ENCODE measurements around the gene ZSWIM9.

The ZSWIM9 gene

GRCh38 chr19:48169939-48170803 is at the start of gene ZSWIM9, which contains the start of gene LIG1:
Gene ZSWIM9, plus strand, starts transcription at chr19:48170680. Its CDS starts 1,123 bp downstream, at chr19:48171803.
Gene LIG1, minus strand, starts transcription at chr19:48170344. Its CDS starts 4,778 bp downstream, at chr19:48165566.
- peak; percentile 86 to 87 for DNase-seq

GRCh38 chr19:48121066-48121465 is 49.4 kb upstream of the ZSWIM9 start:
- no peak for DNase-seq

- DNase-seq, result peak in 1 of 2 donors; percentile 82
Observed at GRCh38 chr19:48121909-48122371, 48.5 kb upstream of the ZSWIM9 start.

- DNase-seq, result no peak
Observed at GRCh38 chr19:48122421-48122820, 48.1 kb upstream of the ZSWIM9 start.

GRCh38 chr19:48123907-48124651 is 46.4 kb upstream of the ZSWIM9 start:
- DNase-seq, result peak in 1 of 2 donors; percentile 8

GRCh38 chr19:48127561-48127960 is 42.9 kb upstream of the ZSWIM9 start:
- no peak for DNase-seq

- no peak for DNase-seq
Observed at GRCh38 chr19:48133094-48133493, 37.4 kb upstream of the ZSWIM9 start.

GRCh38 chr19:48135411-48135810 is 35.1 kb upstream of the ZSWIM9 start:
- no peak for DNase-seq

- no peak for DNase-seq
Observed at GRCh38 chr19:48136547-48136946, 33.9 kb upstream of the ZSWIM9 start.

- no peak for DNase-seq
Observed at GRCh38 chr19:48137411-48137810, 33.1 kb upstream of the ZSWIM9 start.

GRCh38 chr19:48139053-48139452 is 31.4 kb upstream of the ZSWIM9 start:
- DNase-seq, result no peak

- no peak for DNase-seq
Observed at GRCh38 chr19:48147597-48148175, 22.8 kb upstream of the ZSWIM9 start.

GRCh38 chr19:48148576-48148975 is 21.9 kb upstream of the ZSWIM9 start:
- no peak for DNase-seq

- no peak for DNase-seq
Observed at GRCh38 chr19:48149430-48149829, 21.1 kb upstream of the ZSWIM9 start.

- DNase-seq, result peak; percentile 12 to 16
Observed at GRCh38 chr19:48152551-48152950, 17.9 kb upstream of the ZSWIM9 start.

GRCh38 chr19:48154003-48154402 is 16.5 kb upstream of the ZSWIM9 start:
- no peak for DNase-seq

GRCh38 chr19:48158210-48158790 is 12.2 kb upstream of the ZSWIM9 start:
- DNase-seq, result no peak

- no peak for DNase-seq
Observed at GRCh38 chr19:48168689-48169088, 1.8 kb upstream of the ZSWIM9 start.

- DNase-seq, result peak; percentile 34 to 86
Observed at GRCh38 chr19:48169578-48169938, 922 bp upstream of the ZSWIM9 start.

- DNase-seq, result no peak
Observed at GRCh38 chr19:48170817-48171347, 402 bp downstream of the ZSWIM9 start.

GRCh38 chr19:48171710-48172109 is 1.2 kb downstream of the ZSWIM9 start:
- DNase-seq, result no peak

GRCh38 chr19:48174445-48175030 is 4.1 kb downstream of the ZSWIM9 start:
- no peak for DNase-seq

All from bone marrow (tissue), 2 donors.